NCI-H524 treated with DMSO at 0.1 percent for 48 hours (cell line): ENCODE measurements around the gene ZFP69B.
A peak's percentile ranks its signal among the peaks of the same experiment; 100 is the strongest.

Experiments used
- DNase-seq: peaks from one replicate; lab custom pipeline; 2025; lab: John Stamatoyannopoulos, UW

ZFP69B gene

GRCh38 chr1:40449684-40450494 is at the start of gene ZFP69B:
TSS of gene ZFP69B (plus strand) at chr1:40450476. CDS start at chr1:40450962, 486 bp downstream.
- DNase-seq: peak; percentile 45

GRCh38 chr1:40401473-40402201 is 48.6 kb upstream of the ZFP69B start:
- DNase-seq: no peak

- DNase-seq: no peak
Measured at GRCh38 chr1:40404670-40405462, 45.4 kb upstream of the ZFP69B start.

- DNase-seq: no peak
Measured at GRCh38 chr1:40405812-40406211, 44.5 kb upstream of the ZFP69B start.

GRCh38 chr1:40407453-40407852 is 42.8 kb upstream of the ZFP69B start:
- DNase-seq: no peak

- DNase-seq: no peak
Measured at GRCh38 chr1:40409467-40409866, 40.8 kb upstream of the ZFP69B start.

GRCh38 chr1:40411294-40411693 is 39.0 kb upstream of the ZFP69B start:
- DNase-seq: no peak

GRCh38 chr1:40411843-40412242 is 38.4 kb upstream of the ZFP69B start:
- no peak for DNase-seq

GRCh38 chr1:40413527-40414252 is 36.6 kb upstream of the ZFP69B start:
- no peak for DNase-seq

GRCh38 chr1:40414331-40414730 is 35.9 kb upstream of the ZFP69B start:
- DNase-seq: no peak

GRCh38 chr1:40416709-40417108 is 33.6 kb upstream of the ZFP69B start:
- DNase-seq: no peak

GRCh38 chr1:40421431-40422384 is 28.6 kb upstream of the ZFP69B start:
- no peak for DNase-seq

GRCh38 chr1:40422630-40423263 is 27.5 kb upstream of the ZFP69B start:
- no peak for DNase-seq

GRCh38 chr1:40423264-40423642 is 27.0 kb upstream of the ZFP69B start:
- no peak for DNase-seq

- DNase-seq: no peak
Measured at GRCh38 chr1:40423951-40424618, 26.2 kb upstream of the ZFP69B start.

GRCh38 chr1:40425198-40425597 is 25.1 kb upstream of the ZFP69B start:
- DNase-seq: no peak

- DNase-seq: no peak
Measured at GRCh38 chr1:40431385-40431784, 18.9 kb upstream of the ZFP69B start.

GRCh38 chr1:40432644-40433390 is 17.5 kb upstream of the ZFP69B start:
- DNase-seq: no peak

- DNase-seq: no peak
Measured at GRCh38 chr1:40435471-40435870, 14.8 kb upstream of the ZFP69B start.
